ENCODE data around the gene ATP8B1.

DNA sequence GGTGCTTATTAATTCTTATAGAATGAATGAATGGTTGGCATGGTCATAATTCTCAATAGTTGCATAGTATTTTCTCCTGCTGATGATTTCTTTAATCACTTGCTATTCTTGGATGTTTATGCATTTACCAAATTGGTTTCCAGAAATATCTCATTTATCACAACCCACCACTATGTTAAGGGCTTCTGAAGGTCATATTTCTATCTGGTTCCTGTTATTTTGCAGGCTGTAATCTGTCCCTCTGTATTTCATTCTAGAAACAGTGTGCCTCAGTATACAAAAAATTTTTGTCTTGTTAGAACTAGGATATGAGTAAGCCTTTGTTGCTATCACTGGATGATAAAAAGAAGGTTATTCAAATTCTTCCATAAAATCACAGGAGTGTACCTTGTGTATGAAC is 6.1 kb upstream of the ATP8B1 start:
- no peak for TF ChIP-seq POLR2A (IDR thresholded peaks at IDR 0.05)
- TF ChIP-seq, protein P1, sequence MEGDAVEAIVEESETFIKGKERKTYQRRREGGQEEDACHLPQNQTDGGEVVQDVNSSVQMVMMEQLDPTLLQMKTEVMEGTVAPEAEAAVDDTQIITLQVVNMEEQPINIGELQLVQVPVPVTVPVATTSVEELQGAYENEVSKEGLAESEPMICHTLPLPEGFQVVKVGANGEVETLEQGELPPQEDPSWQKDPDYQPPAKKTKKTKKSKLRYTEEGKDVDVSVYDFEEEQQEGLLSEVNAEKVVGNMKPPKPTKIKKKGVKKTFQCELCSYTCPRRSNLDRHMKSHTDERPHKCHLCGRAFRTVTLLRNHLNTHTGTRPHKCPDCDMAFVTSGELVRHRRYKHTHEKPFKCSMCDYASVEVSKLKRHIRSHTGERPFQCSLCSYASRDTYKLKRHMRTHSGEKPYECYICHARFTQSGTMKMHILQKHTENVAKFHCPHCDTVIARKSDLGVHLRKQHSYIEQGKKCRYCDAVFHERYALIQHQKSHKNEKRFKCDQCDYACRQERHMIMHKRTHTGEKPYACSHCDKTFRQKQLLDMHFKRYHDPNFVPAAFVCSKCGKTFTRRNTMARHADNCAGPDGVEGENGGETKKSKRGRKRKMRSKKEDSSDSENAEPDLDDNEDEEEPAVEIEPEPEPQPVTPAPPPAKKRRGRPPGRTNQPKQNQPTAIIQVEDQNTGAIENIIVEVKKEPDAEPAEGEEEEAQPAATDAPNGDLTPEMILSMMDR (IDR thresholded peaks at IDR 0.05) = no peak
